Vagina (tissue), 2 donors: Measurements from ENCODE around the gene CDH13.

ENCODE experiments used
- POLR2A ChIP-seq, 2 donors: fragments of 450-650 bp; IDR thresholded peaks; one replicate each; pipeline ENCODE4 v1.6.1; 2017; ENCODE audit warnings: antibody characterized with exemption in 2 of 2, mild to moderate bottlenecking in 2 of 2, moderate library complexity in 2 of 2
- POLR2AphosphoS5 ChIP-seq, 2 donors: sonication (generic); formaldehyde crosslinking; IDR thresholded peaks; one replicate each; pipeline ENCODE4 v1.9.0; 2017; ENCODE audit warnings: antibody characterized with exemption in 2 of 2, mild to moderate bottlenecking in 2 of 2, low read depth in 1 of 2; ENCODE audit not compliant: insufficient read depth in 1 of 2
- TF ChIP-seq, protein P1 (sequence below), 3 experiments: fragments of 450-650 bp in 2 of 3; fragments of 200-600 bp in 1 of 3; sonication (generic) in 1 of 3; IDR thresholded peaks; one replicate each; pipeline ENCODE4 v1.5.1; 2017 to 2019; ENCODE audit warnings: antibody characterized with exemption in 3 of 3, mild to moderate bottlenecking in 2 of 3, moderate library complexity in 2 of 3

DNA sequence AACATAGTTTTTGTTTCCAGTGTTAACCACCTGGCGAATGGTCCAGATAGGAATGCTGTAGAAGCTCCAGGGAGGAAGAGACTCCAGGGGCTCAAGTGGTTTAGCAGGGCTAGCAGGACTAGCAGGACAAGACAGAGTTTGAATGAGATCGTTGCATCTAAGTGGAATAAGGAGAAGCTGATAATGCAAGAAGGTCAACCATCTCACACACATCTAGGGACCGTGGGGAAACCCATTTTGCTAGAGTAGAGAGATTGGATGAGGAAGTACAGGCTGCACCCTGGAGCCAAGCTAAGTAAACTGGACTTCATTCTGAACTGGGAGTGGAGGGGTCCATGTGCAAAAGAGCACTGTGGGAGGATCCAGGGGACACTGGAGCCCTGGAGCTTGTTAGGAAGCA lies 1094.9 kb downstream of the CDH13 start:
- TF ChIP-seq, protein P1, sequence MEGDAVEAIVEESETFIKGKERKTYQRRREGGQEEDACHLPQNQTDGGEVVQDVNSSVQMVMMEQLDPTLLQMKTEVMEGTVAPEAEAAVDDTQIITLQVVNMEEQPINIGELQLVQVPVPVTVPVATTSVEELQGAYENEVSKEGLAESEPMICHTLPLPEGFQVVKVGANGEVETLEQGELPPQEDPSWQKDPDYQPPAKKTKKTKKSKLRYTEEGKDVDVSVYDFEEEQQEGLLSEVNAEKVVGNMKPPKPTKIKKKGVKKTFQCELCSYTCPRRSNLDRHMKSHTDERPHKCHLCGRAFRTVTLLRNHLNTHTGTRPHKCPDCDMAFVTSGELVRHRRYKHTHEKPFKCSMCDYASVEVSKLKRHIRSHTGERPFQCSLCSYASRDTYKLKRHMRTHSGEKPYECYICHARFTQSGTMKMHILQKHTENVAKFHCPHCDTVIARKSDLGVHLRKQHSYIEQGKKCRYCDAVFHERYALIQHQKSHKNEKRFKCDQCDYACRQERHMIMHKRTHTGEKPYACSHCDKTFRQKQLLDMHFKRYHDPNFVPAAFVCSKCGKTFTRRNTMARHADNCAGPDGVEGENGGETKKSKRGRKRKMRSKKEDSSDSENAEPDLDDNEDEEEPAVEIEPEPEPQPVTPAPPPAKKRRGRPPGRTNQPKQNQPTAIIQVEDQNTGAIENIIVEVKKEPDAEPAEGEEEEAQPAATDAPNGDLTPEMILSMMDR (IDR thresholded peaks at IDR 0.05) = no peak
- no peak for TF ChIP-seq POLR2A (IDR thresholded peaks at IDR 0.05)
- no peak for TF ChIP-seq POLR2AphosphoS5 (IDR thresholded peaks at IDR 0.05; ENCODE audit: insufficient read depth in 1 of 2, low read depth in 1 of 2)
